Posterior cingulate gyrus (tissue), 11 donors: Measurements from ENCODE around the gene CHST13.

Experiments
- DNase-seq, 10 donors: peaks; one replicate each; pipeline versions ENCODE4 v3.0.0 to v3.0.0-alpha.2; 2020 to 2021; ENCODE audit warnings: mixed read lengths in 3 of 10
- intact Hi-C: fragments of 100-400 bp; cut with DNase I; formaldehyde crosslinking; loops from one replicate; pipeline ENCODE4 v1.15.1; 2023

Gene CHST13

DNA sequence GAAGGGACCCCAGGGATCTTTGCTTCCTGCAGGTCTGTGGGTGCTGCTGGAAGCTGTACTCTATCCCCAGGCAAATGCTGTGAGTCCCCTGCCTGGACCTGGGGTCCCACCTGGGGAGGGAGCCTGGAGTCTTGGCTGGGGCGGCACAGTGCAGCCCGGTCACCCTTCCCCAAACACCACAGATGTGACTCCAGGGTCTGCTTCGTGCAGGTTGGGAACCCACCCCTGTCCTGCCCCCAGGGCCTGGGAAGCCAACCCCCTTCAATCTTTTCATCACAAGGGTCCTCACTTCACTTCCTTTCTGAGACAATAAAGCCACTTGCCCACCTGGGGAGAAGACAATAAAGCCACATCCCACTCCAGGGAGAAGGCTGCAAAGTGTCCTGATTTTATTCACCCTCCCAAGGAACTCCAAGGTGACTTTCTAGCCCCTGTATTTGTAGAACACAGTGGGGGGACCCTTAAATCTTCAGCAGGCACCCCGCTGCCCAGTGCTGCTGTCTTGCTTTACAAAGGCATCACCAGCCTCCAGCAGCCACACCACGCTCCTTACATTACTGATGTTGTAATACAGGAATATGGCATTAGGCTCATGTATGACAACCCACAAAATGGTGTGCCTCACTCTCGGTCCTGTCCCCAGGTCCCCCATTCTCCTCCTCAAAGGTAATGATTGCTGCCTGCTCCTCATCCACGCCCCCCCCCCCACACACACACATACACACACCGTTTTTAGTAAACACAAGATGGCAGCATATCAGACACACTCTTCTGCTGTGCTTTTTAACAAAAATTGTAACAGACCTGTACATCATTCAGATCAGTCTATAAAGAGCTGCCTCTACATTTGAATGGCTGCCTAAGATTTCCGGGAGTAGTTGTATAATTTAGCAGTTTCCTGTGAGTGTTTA is 24.9 kb downstream of the CHST13 start:
- intact Hi-C loops, result no loop called here

DNA sequence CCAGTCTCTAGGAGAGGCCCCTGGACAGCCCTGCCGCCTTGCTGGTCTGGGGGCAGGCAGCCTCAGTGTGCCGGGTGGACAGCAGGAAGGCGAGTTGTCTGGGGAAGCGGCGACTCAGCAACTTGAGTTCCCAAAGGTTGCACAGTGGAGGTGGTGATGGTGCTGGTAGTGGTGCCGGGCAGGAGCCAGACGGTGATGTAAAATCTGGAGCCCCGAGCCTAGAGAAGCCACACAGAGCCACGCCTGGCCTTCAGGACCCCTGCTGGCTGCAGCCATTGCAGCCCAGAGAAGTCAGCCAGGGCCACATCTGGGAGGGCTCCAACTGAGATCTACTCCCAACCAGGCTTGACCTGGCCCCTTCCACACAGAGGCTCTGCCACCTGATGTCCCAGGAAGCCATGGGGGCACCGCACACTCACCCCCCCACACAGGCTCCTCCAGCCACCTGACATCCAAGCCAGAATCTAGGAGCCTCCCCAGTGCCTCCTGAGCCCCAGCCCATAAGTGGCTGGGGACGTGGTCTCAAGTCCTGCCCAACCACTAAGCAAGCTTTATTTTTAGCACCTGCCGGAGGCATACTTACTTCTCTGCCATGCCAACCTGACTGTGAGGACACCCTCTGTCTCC is 26.0 kb downstream of the CHST13 start:
- DNase-seq, result peak in 3 of 10 donors; percentile 2 to 76 (median 56)
- intact Hi-C loops, result no loop called here

More for the DNA sequence above, 24.9 kb downstream of the CHST13 start:
- peak in 4 of 10 donors; percentile 2 to 62 (median 26) for DNase-seq

DNA sequence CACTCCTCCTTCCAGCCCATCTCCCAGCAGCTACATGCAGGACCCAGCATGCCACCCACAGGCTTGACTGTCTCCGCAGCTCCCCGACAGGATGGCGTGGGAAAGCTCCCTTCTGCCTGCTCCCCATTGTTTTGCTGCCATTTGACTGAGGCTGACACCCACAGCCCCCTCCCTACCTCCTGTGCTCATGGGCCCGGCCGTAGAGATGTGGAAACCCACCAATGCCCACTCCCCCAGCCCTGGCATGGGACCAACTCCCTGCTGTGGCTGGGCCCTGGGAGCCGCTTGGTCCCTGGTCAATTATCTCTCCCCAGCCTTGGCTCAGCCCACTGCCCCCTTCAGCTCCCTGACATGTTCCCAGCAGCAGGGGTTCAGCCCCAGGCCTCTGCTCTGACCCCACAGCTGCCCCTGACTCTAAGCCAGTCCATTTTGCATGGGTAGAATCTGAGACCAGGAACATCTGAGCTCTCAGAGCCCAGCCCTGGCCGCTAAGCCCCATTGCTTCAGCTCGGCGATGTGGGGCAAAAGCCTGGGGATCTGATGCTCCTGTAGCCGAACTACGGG is 26.6 kb downstream of the CHST13 start:
- intact Hi-C loops, result no loop called here
- peak in 4 of 10 donors; percentile 4 to 81 (median 32) for DNase-seq

DNA sequence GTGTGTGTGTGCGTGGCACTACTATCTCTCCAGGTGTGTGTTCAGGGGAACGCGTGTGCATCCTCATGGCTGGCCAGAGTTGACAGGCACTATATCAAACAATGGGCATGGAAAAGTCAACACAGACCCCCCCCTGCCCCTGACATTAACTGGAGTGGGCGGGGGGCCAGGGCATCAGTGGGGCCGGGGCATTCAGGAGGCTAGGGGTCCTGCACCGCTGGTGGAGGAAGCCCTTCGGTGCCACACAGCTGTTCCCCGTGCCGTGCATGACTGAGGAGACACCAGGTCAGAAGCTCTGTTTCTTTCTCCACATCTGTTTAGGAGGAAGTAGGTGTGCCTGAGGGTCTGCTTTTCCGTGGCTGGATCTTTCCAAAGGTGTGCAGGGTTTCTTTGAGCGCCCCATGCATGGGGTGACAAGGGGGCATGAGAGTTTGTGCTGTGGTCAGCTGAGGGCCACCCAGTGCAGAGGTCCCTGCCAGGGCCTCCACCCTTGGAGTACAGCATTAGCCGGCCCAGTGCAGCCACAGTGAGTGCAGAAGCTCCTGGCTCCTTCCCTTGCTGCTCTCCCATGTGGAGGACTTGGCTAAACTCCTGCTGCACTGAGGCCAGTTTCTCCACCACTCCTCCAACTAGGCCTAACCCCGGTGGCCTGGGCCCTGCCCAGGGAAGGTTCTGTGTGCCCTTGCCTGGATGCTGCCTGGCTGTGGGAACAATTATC is 27.3 kb downstream of the CHST13 start:
- peak in 3 of 10 donors; percentile 12 to 79 (median 76) for DNase-seq

DNA sequence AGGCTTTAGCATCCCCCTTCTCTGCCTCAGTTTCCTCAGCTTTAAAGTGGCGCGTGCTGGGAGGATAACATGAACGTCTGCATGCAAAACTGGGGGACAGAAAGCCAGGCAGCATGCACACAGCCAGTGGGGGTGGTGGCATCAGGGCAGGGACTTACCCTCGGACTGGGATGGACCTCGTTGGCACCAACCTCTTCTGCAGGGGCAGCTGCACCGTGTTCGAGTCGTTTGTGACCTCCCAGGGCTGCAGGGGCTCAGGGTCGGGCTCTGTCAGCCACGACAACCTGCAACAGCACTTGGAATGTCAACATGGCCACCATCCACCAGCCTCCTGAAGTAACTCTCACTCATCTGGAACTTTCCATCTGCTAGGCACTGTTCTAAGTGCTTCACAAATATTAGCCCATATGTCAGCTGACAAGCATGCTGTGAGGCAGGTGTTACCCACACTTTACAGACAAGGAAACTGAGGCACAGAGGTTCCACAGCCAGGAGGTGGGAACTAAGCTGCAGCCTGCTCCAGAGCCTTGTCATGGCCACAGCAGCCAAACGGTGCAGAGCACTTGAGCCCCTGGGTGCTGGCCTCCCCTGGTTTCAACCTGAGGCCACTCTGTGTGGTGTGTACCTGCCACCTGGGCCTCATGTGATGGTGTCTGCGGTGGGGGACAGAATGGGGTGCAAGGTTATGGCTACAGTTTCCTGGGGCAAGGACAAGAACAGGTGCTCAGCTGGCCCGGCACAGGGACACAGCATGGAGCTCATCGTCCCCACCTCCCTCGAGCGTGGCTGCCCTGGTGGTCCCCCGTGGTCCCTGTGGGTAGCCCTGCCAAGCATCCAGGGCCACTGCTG is 28.1 kb downstream of the CHST13 start:
- peak in 3 of 10 donors; percentile 12 to 70 (median 62) for DNase-seq
- intact Hi-C loops, result no loop called here

More for the DNA sequence above, 27.3 kb downstream of the CHST13 start:
- intact Hi-C loops, result no loop called here

DNA sequence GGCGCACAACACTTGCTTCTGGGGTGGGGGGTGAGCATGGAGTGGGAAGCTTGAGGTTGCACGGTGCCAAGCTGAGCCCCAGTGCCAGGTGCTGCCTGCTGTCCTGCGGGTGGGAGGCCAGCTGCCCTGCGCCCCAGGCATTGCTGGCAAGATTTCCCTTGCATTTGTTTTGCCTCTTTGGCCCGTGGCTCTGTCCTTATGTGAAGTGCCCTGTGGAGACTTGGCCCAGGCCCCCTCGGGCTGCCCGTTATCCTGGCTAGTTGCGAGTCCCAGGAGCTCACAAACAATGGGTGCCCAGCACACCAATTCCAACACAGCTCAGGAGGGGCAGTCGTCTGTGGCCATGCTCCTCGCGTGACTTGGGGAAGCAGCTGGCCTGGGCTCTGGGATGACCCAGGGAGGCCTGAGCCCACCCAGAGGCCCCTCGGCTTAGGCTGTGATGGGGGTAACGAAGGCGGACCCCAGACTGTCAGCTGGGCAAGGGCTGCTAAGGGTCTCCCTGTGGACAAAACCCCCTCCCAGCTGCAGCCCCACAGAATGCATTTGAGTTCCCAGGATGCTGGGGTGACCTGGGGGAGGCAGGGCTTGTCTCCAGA is 28.8 kb downstream of the CHST13 start:
- intact Hi-C loops, result no loop called here
- peak in 3 of 10 donors; percentile 11 to 81 (median 13) for DNase-seq

DNA sequence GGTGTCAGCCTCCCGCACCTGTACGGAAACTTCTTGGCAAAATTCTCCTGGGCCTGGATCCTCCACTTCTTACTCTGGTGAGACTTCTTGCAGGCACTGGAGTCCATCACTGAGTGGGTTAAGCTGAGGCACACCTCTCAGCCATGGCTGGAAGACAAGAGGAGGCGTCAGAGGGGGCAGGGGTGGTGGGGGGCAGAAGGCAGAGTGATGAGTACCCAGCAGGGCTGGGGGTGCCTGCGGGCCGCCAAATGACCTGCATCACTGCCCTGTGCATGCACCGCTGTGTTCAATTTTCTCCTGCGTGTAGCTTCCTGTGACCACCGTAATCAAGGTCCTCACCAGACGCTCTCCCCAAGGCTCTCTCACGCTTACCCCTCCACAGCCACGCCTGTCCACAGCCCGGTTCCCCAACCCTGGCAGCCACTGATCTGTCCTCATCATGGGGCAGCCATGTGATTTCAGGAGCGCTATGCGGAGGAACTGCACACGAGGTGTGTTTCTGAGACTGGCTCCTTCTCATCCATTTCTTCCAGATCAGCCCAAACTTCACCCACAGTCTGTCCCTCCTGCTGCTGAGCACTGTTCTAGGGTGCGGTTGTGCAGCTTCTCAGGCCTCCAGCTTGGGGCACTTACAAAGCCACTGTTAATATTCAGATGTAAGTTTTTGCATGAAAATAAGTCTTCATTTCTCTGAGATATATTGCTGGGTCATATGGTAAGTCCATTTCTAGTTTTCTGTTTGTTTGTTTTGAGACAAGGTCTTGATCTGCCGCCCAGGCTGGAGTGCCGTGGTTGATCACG is 29.5 kb downstream of the CHST13 start:
- peak in 4 of 10 donors; percentile 3 to 54 (median 27) for DNase-seq

DNA sequence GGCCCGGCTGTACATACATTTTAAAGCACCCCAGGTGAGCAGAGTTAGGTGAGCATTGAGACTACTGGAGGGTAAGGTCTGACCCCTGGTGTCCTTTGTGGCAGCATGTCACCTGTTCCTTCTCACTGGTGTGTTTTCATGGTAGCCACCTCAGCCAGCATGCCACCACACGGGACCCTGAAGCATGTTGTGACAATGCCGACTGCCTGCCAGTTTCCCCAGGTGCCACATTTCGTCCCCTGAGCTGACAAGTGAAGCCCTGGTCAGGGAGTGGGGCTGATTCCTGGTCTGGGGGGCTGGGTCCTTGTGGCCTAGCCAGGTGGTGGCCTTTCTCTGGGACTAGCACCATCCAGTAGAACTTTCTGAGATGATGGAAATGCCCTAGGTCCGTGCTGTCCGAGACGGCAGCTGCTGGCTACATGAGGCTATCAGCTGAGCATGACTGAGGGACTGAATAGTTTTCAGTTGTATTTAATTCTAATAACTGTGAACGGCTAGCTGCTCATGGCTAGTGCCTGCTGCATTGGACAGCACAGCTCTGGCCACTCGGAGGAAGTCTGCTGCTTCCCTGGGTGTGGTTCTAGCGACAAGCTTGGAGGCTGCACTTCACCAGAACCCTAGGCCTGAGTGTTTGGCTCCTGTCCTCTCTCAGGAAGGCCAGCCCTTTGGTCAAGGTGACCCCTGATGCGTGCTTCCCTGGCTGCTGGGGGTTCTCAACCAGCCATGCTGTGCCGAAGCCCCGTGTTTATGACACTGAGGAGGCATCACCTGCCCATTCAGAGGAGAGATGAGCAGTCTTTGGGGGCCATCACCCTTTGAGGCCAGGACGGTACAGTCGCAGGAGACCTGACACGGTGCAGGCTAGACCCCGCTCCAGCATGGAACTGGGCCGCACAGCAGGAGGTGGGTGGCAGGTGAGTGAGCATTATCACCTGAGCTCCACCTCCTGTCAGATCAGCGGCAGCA is 30.9 kb downstream of the CHST13 start:
- intact Hi-C loops, result no loop called here
- DNase-seq, result peak in 4 of 10 donors; percentile 6 to 55 (median 22)

More for the DNA sequence above, 29.5 kb downstream of the CHST13 start:
- intact Hi-C loops, result no loop called here

DNA sequence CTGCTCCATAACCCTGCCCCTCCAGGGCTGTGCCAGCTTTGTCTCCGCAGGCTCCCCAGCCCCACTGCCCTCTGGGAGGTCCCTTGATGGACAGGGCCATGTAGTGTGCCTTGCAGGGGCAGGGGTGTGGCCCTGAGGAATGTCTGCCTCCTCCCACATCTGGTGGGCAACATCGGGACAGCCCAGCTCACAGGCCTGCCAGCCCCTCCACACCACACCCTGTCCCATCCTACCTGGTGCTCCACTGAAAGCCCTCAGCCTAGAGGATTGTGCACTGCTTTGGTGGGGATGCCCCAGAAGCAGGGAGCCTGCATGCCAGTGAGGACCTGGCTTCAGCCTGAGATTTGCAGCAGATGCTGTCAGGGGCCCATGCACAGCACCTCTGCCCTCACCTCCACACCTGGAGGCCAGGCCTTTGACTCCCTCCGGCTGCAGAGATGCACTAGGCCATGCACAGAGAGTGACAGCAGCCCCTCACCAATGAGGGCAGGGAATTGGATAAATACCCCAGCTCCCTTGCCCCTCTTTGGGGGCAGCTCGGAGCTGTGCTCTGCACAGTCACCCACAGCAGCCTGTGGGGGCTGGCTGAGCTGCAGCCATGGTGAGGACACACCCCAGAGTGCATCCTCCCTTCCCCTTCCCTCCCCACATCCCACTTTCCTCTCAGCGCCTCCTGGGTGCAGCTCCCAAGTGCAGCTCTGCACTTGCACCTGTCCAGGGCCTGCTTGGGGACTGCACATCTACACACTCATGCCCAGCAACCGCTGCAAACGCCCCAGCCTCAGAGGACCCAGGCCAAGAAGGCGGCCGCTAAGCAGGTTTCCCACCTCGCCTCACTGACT is 32.1 kb downstream of the CHST13 start:
- intact Hi-C loops, result no loop called here
- peak in 4 of 10 donors; percentile 1 to 74 (median 38) for DNase-seq

DNA sequence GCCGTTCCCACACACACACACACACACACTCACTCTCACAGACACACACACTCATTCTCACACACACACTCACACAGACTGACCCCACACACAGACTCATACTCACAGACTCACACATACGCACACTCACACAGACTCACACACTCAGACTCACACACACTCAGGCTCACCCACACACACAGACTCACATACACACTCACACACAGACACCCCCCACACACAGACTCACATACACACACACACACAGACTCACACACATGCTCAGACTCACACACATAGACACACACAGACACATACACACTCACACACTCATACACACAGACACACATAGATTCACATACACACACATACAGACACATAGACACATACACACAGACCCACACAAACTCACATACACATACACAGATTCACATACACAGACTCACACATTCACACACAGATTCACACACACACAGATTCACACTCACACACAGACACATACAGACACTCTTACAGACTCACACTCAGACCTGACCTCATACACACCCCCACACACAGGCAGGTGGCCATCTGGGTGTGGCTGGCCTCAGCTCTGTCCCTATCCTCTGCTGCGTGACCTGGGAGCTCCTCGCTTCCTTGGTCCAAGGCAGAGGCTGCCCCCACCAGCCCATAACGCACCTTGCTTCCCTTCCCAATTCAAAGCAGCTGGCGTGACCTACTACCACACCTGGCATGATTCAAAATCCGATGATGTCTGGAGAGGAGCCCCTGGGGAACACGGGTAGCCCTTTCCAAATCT is 32.9 kb downstream of the CHST13 start:
- DNase-seq, result peak in 2 of 10 donors; percentile 3 to 14
- intact Hi-C loops, result no loop called here

DNA sequence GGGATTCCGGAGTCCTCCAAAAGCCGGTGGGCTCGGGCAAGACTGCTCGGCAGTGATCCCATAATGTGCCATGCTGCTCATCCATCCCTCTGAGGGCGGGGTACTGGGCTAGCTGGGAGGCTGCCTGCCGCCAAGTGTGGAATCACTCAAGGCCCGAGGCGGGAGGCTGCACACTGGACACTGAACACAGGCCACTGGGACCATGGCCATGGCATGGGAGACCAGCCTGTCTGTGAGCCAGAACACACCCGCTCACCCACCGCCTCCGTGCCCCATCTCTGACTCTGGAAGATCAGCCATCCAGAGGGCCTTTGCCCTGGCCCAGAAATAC is 33.4 kb downstream of the CHST13 start:
- peak in 4 of 10 donors; percentile 4 to 79 (median 38) for DNase-seq
- intact Hi-C loops, result no loop called here

DNA sequence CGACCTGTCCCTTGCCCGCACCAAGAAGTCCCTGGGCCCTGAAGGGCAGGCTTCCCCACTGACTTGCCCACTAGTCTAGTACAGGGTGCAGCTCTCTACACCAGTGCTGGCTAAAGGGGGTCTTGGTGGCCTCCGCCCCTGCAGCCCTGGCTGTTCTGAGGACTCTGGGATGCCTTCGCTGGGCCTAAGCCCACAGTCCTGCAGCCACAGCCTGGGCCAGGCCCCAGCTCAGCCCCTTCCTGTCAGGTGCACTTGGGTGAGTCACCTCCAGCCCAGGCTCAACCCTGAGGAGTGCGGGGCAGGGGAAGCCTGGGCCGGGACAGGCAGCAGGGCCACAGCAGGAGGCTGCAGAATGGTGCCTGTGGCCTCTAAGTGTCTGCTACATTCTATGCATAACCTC is 33.8 kb downstream of the CHST13 start:
- intact Hi-C loops, result no loop called here
- DNase-seq, result peak in 1 of 10 donors; percentile 1

DNA sequence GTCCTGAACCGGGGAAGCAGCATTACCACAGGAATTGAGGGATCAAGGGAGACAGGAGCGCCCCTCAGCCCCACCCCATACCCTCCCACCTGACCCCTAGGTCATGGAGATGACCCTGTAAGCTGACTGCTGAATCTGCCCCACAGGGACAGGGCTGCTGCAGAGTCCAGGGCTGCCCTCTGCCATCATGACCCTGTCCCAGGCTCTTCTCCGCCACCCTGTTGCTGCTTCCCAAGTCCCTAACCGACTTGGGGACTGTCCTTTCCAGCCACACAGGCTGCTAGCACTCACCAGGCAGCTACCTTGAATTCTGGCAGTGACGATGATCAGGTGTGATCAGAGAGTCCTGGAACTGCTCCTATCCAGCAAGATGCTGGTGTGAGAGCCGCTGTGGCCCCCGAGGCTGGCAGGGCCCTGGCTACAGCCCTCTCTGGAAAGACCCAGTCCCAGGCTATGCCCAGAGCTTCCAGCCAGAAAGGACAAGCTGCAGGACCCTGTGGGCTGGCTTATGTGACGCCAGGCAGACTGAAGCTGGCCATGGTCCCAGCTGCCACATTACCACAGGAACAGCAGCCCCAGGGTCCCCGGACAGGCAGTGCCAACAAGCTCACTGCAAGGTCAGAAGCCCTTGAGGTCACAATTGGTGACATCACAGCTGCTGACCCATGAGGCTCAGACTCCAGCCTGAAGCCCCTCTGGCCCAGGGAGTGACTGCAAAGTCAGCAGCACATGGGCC is 34.5 kb downstream of the CHST13 start, which contains the start of gene C3orf22:
C3orf22 (minus strand) TSS at position 597 of the 736 bp plus-strand sequence. CDS start 5,542 bp downstream, outside the sequence.
- DNase-seq, result peak in 5 of 10 donors; percentile 3 to 83 (median 54)
- intact Hi-C loops, result no loop called here

DNA sequence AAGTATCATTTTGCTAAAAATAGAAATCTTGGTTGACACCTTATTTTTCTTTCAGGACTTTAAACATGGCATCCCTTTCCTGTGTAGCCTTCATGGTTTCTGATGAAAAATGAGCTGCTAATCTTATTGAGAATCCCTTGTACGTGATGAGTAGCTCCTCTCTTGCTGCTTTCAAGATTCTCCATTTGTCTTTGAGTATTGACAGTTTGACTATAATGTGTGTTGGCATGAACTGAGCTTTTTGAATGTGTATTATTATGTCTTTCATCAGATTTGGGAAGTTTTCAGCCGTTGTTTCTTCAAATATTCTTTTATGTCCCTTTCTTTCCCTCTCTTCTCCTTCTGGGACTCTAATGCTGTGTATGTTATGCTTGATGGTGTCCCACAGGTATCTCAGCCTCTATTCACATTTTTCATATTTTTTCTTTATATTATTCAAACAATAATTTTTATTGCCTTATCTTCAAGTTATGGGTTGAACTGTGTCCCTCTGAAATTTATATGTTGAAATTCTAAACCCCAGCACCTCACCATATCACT is 38.9 kb downstream of the CHST13 start:
- no peak for DNase-seq
- intact Hi-C loops, result no loop called here
